ENCODE measurements around the gene FOXO6. TPM values are rescaled to one million over a fixed set of nuclear protein-coding genes. Genes with fewer than 3 reads are reported as not detected.

Gene FOXO6
- 1 to 10 TPM in 1 of 5 experiments, under 1 TPM in 1, not detected in 3; 0.66 to 1.3 TPM for total RNA-seq
- polyA plus RNA-seq, result not detected
- total RNA-seq, result 0.67 reads per million

GRCh38 chr1:41360786-41361494 is at the start of gene FOXO6:
Gene FOXO6 (plus strand): TSS chr1:41361434.
- Mint-ChIP-seq H3K36me3 (no peaks in the 10 kb centered on the region), H3K27ac (peak within 1 kb of the TSS in 7 of 9 donors; percentile 3 to 91 (median 73)), H3K9me3 (no peaks in the 10 kb centered on the region), H3K4me3 (peak within 1 kb of the TSS; percentile 65 to 86 (median 80)), H3K27me3 (peaks cover 10 to 59% (median 37%) of the 10 kb centered on the region in 5 donors), H3K4me1 (peaks cover 4 to 28% (median 9%) of the 10 kb centered on the region in 7 donors)
- H3K27me3 ChIP-seq (ENCODE audit: control insufficient read depth in 2 of 2, insufficient read depth in 2 of 2, low read length in 2 of 2), result peaks cover 5 to 7% of the 10 kb centered on the region in 2 donors
- POLR2A ChIA-PET, result interaction anchor here (1.0 to 1.1 kb wide), 2 partner anchors 532 to 669 kb away, joined by 3 read pairs; no protein-coding TSS in a partner anchor
- H3K4me1 ChIP-seq (ENCODE audit: control insufficient read depth in 2 of 2, insufficient read depth in 2 of 2, low read length in 2 of 2), result peaks cover 4 to 6% of the 10 kb centered on the region in 2 donors
- DNase-seq (peak; percentile 87 to 94 (median 91)), ATAC-seq (peak; percentile 95)
- no peaks in the 10 kb centered on the region for H3K36me3 ChIP-seq (ENCODE audit: control insufficient read depth in 2 of 3, insufficient read depth in 3 of 3, low read length in 3 of 3)
- peak within 1 kb of the TSS; percentile 51 for H3K4me3 ChIP-seq (ENCODE audit: low read length)
- peak within 1 kb of the TSS; percentile 25 for H3K27ac ChIP-seq (ENCODE audit: low read depth, low read length)
- CTCF ChIA-PET, result interaction anchor here (1.1 kb wide), 1 partner anchor 20 kb away, joined by 4 read pairs; no protein-coding TSS in a partner anchor
- intact Hi-C loops (cut with micrococcal nuclease), result loop anchor here (1.0 to 10.0 kb wide), 10 partner anchors 21 to 1996 kb away; partner anchors contain the start of genes CDC20 (in 1 of the 2), CFAP57 (in 1 of the 2), CITED4 (in 1 of the 2) and EBNA1BP2 (in 1 of the 2)
- no peaks in the 10 kb centered on the region for H3K9me3 ChIP-seq (ENCODE audit: control insufficient read depth in 2 of 3, low read length in 3 of 3)

GRCh38 chr1:41312991-41313645 is 48.1 kb upstream of the FOXO6 start:
- H3K4me1 ChIP-seq (ENCODE audit: control insufficient read depth in 2 of 2, insufficient read depth in 2 of 2, low read length in 2 of 2), result no peaks in the 10 kb centered on the region
- H3K27me3 ChIP-seq (ENCODE audit: control insufficient read depth in 2 of 2, insufficient read depth in 2 of 2, low read length in 2 of 2), result no peaks in the 10 kb centered on the region
- Mint-ChIP-seq H3K27me3 (peaks cover 0 to 12% (median 1%) of the 10 kb centered on the region in 5 donors), H3K4me1 (peaks cover 0 to 5% (median 0%) of the 10 kb centered on the region in 7 donors), H3K27ac (no peak overlapping the region), H3K4me3 (no peak overlapping the region), H3K9me3 (peaks cover 0 to 4% (median 1%) of the 10 kb centered on the region in 11 donors), H3K36me3 (peaks cover 0 to 2% (median 0%) of the 10 kb centered on the region in 5 donors)
- no peak overlapping the region for H3K27ac ChIP-seq (ENCODE audit: low read depth, low read length)
- no peaks in the 10 kb centered on the region for H3K9me3 ChIP-seq (ENCODE audit: control insufficient read depth in 2 of 3, low read length in 3 of 3)
- DNase-seq (no peak), ATAC-seq (no peak)
- CTCF ChIA-PET, result no interaction called here
- intact Hi-C loops (cut with micrococcal nuclease), result loop anchor here in 1 of 2 donors (2.0 kb wide), 1 partner anchor 104 kb away; no protein-coding TSS in a partner anchor
- no peak overlapping the region for H3K4me3 ChIP-seq (ENCODE audit: low read length)
- H3K36me3 ChIP-seq (ENCODE audit: control insufficient read depth in 2 of 3, insufficient read depth in 3 of 3, low read length in 3 of 3), result no peaks in the 10 kb centered on the region
- POLR2A ChIA-PET, result no interaction called here

DNA sequence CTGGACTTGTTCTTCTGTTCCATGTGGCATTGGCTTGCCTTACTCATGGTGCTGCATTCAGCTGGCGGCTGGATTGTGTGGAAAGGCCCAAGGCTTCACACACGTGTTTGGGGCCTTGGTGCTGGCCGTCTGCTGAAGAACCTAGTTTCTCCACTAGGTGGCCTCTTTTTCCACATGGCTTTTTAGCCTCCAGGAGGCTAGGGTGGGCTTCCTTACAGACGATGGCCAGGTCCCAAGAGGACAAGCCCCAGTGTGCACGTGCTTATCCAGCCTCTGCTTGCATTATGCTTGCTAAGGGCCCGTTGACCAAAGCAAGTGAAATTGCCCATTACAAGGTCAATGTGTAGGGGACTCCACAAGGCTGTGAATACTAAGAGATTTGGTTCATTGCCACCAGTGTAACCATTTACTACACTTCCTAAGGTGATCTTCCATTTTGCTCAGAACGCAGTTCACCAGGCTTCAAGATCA is 47.5 kb upstream of the FOXO6 start:
- Mint-ChIP-seq H3K27me3 (peaks cover 0 to 12% (median 0%) of the 10 kb centered on the region in 5 donors), H3K4me1 (peaks cover 0 to 5% (median 0%) of the 10 kb centered on the region in 7 donors), H3K4me3 (no peak overlapping the region), H3K9me3 (peaks cover 0 to 1% (median 0%) of the 10 kb centered on the region in 11 donors), H3K36me3 (no peaks in the 10 kb centered on the region), H3K27ac (no peak overlapping the region)
- intact Hi-C loops (cut with micrococcal nuclease), result loop anchor here in 1 of 2 donors (2.0 kb wide), 1 partner anchor 103 kb away; no protein-coding TSS in a partner anchor
- Histone ChIP-seq H3K36me3 (ENCODE audit: control insufficient read depth in 2 of 3, insufficient read depth in 3 of 3, low read length in 3 of 3) (no peaks in the 10 kb centered on the region), H3K4me3 (ENCODE audit: low read length) (no peak overlapping the region), H3K27me3 (ENCODE audit: control insufficient read depth in 2 of 2, insufficient read depth in 2 of 2, low read length in 2 of 2) (no peaks in the 10 kb centered on the region), H3K9me3 (ENCODE audit: control insufficient read depth in 2 of 3, low read length in 3 of 3) (no peaks in the 10 kb centered on the region), H3K4me1 (ENCODE audit: control insufficient read depth in 2 of 2, insufficient read depth in 2 of 2, low read length in 2 of 2) (no peaks in the 10 kb centered on the region), H3K27ac (ENCODE audit: low read depth, low read length) (no peak overlapping the region)
- ChIA-PET CTCF (no interaction called here), POLR2A (no interaction called here)
- ATAC-seq (peak; percentile 37), DNase-seq (no peak)

- ChIA-PET POLR2A (interaction anchor here (0.6 kb wide), 1 partner anchor 369 kb away, joined by 3 read pairs; no protein-coding TSS in a partner anchor), CTCF (interaction anchor here (0.5 kb wide), 1 partner anchor 13 kb away, joined by 3 read pairs; no protein-coding TSS in a partner anchor)
- no peaks in the 10 kb centered on the region for H3K4me1 ChIP-seq (ENCODE audit: control insufficient read depth in 2 of 2, insufficient read depth in 2 of 2, low read length in 2 of 2)
- H3K27me3 ChIP-seq (ENCODE audit: control insufficient read depth in 2 of 2, insufficient read depth in 2 of 2, low read length in 2 of 2), result no peaks in the 10 kb centered on the region
- ATAC-seq (no peak), DNase-seq (no peak)
- Mint-ChIP-seq H3K27me3 (peaks cover 0 to 12% (median 0%) of the 10 kb centered on the region in 5 donors), H3K4me1 (peaks cover 0 to 5% (median 0%) of the 10 kb centered on the region in 7 donors), H3K4me3 (no peak overlapping the region), H3K36me3 (no peaks in the 10 kb centered on the region), H3K27ac (no peak overlapping the region), H3K9me3 (no peaks in the 10 kb centered on the region)
- intact Hi-C loops (cut with micrococcal nuclease), result no loop called here
- no peak overlapping the region for H3K27ac ChIP-seq (ENCODE audit: low read depth, low read length)
- H3K36me3 ChIP-seq (ENCODE audit: control insufficient read depth in 2 of 3, insufficient read depth in 3 of 3, low read length in 3 of 3), result no peaks in the 10 kb centered on the region
- H3K4me3 ChIP-seq (ENCODE audit: low read length), result no peak overlapping the region
- no peaks in the 10 kb centered on the region for H3K9me3 ChIP-seq (ENCODE audit: control insufficient read depth in 2 of 3, low read length in 3 of 3)
Measured at GRCh38 chr1:41314376-41315145, 46.7 kb upstream of the FOXO6 start.

GRCh38 chr1:41315146-41315822 is 46.0 kb upstream of the FOXO6 start:
- ATAC-seq, result no peak
- H3K27me3 Mint-ChIP-seq, result peaks cover 0 to 12% (median 0%) of the 10 kb centered on the region in 5 donors
- H3K9me3 ChIP-seq (ENCODE audit: control insufficient read depth in 2 of 3, low read length in 3 of 3), result no peaks in the 10 kb centered on the region

More at GRCh38 chr1:41315146-41315822, 46.0 kb upstream of the FOXO6 start:
- Mint-ChIP-seq H3K9me3 (no peaks in the 10 kb centered on the region), H3K4me3 (no peak overlapping the region), H3K27ac (no peak overlapping the region), H3K36me3 (no peaks in the 10 kb centered on the region), H3K4me1 (peaks cover 0 to 5% (median 0%) of the 10 kb centered on the region in 7 donors)
- ChIA-PET POLR2A (interaction anchor here (0.6 to 0.7 kb wide), 2 partner anchors 121 to 370 kb away, joined by 3 read pairs; no protein-coding TSS in a partner anchor), CTCF (no interaction called here)
- no peak for DNase-seq
- Histone ChIP-seq H3K36me3 (ENCODE audit: control insufficient read depth in 2 of 3, insufficient read depth in 3 of 3, low read length in 3 of 3) (no peaks in the 10 kb centered on the region), H3K27ac (ENCODE audit: low read depth, low read length) (no peak overlapping the region), H3K4me3 (ENCODE audit: low read length) (no peak overlapping the region), H3K4me1 (ENCODE audit: control insufficient read depth in 2 of 2, insufficient read depth in 2 of 2, low read length in 2 of 2) (no peaks in the 10 kb centered on the region), H3K27me3 (ENCODE audit: control insufficient read depth in 2 of 2, insufficient read depth in 2 of 2, low read length in 2 of 2) (no peaks in the 10 kb centered on the region)
- intact Hi-C loops (cut with micrococcal nuclease), result no loop called here

Data from naive thymus-derived CD4-positive, alpha-beta T cell (primary cell).